GM23338 (cell line): ENCODE measurements around the gene DAPK2. TPM values are rescaled to one million over a fixed set of nuclear protein-coding genes. Genes with fewer than 3 reads are reported as not detected.

Experiments
- ATAC-seq: fragments of 200-7000 bp; cut with Tn5 transposase; 3 replicates; pipeline ENCODE4 v1.9.1; 2020
- DNase-seq: peaks from one replicate; pipeline ENCODE4 v3.0.0-alpha.2; 2015; ENCODE audit warnings: low spot score
- H2AFZ ChIP-seq: fragments of 200-600 bp; sonication (generic); 2 replicates; pipeline ENCODE4 v1.8.0; 2016; ENCODE audit warnings: antibody characterized with exemption, mild to moderate bottlenecking, moderate library complexity
- H3F3A ChIP-seq: fragments of 200-600 bp; sonication (generic); replicated peaks from 2 replicates; pipeline ENCODE4 v1.8.0; 2017; ENCODE audit warnings: antibody characterized with exemption, mixed run types, low read depth
- H3K27ac ChIP-seq: fragments of 200-600 bp; sonication (generic); 2 replicates; pipeline ENCODE4 v1.6.1; 2016; ENCODE audit warnings: low read depth
- H3K27me3 ChIP-seq: fragments of 200-600 bp; sonication (generic); 2 replicates; pipeline ENCODE4 v1.8.0; 2016; ENCODE audit warnings: mild to moderate bottlenecking, mixed run types, moderate library complexity; ENCODE audit not compliant: insufficient read depth
- H3K36me3 ChIP-seq: fragments of 200-600 bp; sonication (generic); 2 replicates; pipeline ENCODE4 v1.8.0; 2016; ENCODE audit warnings: mild to moderate bottlenecking; ENCODE audit not compliant: insufficient read depth
- H3K4me1 ChIP-seq: fragments of 200-600 bp; sonication (generic); 2 replicates; pipeline ENCODE4 v1.8.0; 2016; ENCODE audit warnings: mild to moderate bottlenecking, moderate library complexity; ENCODE audit not compliant: insufficient read depth
- H3K4me2 ChIP-seq: fragments of 200-600 bp; sonication (generic); 2 replicates; pipeline ENCODE4 v1.7.1; 2017; ENCODE audit warnings: mixed run types
- H3K4me3 ChIP-seq: fragments of 200-600 bp; sonication (generic); 2 replicates; pipeline ENCODE4 v1.6.1; 2016; ENCODE audit warnings: mixed run types
- H3K79me2 ChIP-seq: fragments of 200-600 bp; sonication (generic); replicated peaks from 2 replicates; pipeline ENCODE4 v1.8.0; 2017; ENCODE audit warnings: mild to moderate bottlenecking; ENCODE audit not compliant: insufficient read depth
- H3K9me2 ChIP-seq: fragments of 200-600 bp; sonication (generic); 2 replicates; pipeline ENCODE4 v1.8.0; 2017; ENCODE audit not compliant: insufficient read depth
- H4K20me1 ChIP-seq: fragments of 200-600 bp; sonication (generic); replicated peaks from 2 replicates; pipeline ENCODE4 v1.8.0; 2017; ENCODE audit warnings: mild to moderate bottlenecking; ENCODE audit not compliant: insufficient read depth
- H3K27ac Mint-ChIP-seq: 2 replicates; pipeline ENCODE4 v1.8.0; 2020; ENCODE audit warnings: inconsistent platforms, mild to moderate bottlenecking, moderate library complexity, mixed read lengths
- H3K27me3 Mint-ChIP-seq: 3 replicates; pipeline ENCODE4 v1.8.0; 2022; ENCODE audit warnings: low read depth, mild to moderate bottlenecking, moderate library complexity, mixed read lengths, inconsistent platforms; ENCODE audit not compliant: insufficient read depth, poor library complexity
- H3K36me3 Mint-ChIP-seq: 3 replicates; pipeline ENCODE4 v1.8.0; 2021; ENCODE audit warnings: low read depth, mild to moderate bottlenecking, inconsistent platforms, moderate library complexity, mixed read lengths
- H3K4me1 Mint-ChIP-seq: 3 replicates; pipeline ENCODE4 v1.8.0; 2020; ENCODE audit warnings: mild to moderate bottlenecking, inconsistent platforms, mixed read lengths
- H3K4me3 Mint-ChIP-seq: 3 replicates; pipeline ENCODE4 v1.8.0; 2021; ENCODE audit warnings: moderate library complexity, mild to moderate bottlenecking, inconsistent platforms, mixed read lengths
- H3K9me3 Mint-ChIP-seq: 3 replicates; pipeline ENCODE4 v1.8.0; 2020; ENCODE audit warnings: moderate library complexity, mild to moderate bottlenecking, inconsistent platforms, mixed read lengths
- CREB1 ChIP-seq: fragments of 250-450 bp; sonication (Bioruptor Pico); IDR thresholded peaks from 2 replicates; pipeline ENCODE4 v1.5.0; 2020; ENCODE audit warnings: low read depth, mild to moderate bottlenecking, moderate library complexity
- CTCF ChIP-seq, 2 experiments: fragments of 200-600 bp in 1 of 2; sonication (generic) in 1 of 2; conservative IDR thresholded peaks; 2 replicates each; pipeline versions ENCODE4 v1.5.1 to v1.6.1; 2016 to 2017; ENCODE audit warnings: antibody characterized with exemption in 2 of 2, low read depth in 2 of 2, mild to moderate bottlenecking in 2 of 2, moderate library complexity in 1 of 2
- ETS1 ChIP-seq: IDR thresholded peaks from 2 replicates; pipeline ENCODE4 v1.6.1; 2016; ENCODE audit warnings: antibody characterized with exemption
- EZH2 ChIP-seq: fragments of 200-600 bp; sonication (generic); IDR thresholded peaks from one replicate; pipeline ENCODE4 v1.8.0; 2017; ENCODE audit warnings: antibody characterized with exemption, mild to moderate bottlenecking, low read depth; ENCODE audit not compliant: unreplicated experiment
- EZH2phosphoT487 ChIP-seq: fragments of 200-600 bp; sonication (generic); IDR thresholded peaks from one replicate; pipeline ENCODE4 v1.8.1; 2018; ENCODE audit warnings: antibody characterized with exemption; ENCODE audit not compliant: unreplicated experiment
- JUNB ChIP-seq: IDR thresholded peaks from one replicate; pipeline ENCODE4 v1.6.1; 2016; ENCODE audit warnings: antibody characterized with exemption; ENCODE audit not compliant: unreplicated experiment
- NANOG ChIP-seq: IDR thresholded peaks from 2 replicates; pipeline ENCODE4 v1.6.1; 2016; ENCODE audit warnings: antibody characterized with exemption, borderline replicate concordance
- POLR2AphosphoS5 ChIP-seq: IDR thresholded peaks from 2 replicates; pipeline ENCODE4 v1.6.1; 2016; ENCODE audit warnings: antibody characterized with exemption, low read depth
- REST ChIP-seq: IDR thresholded peaks from one replicate; pipeline ENCODE4 v1.6.1; 2018; ENCODE audit warnings: antibody characterized with exemption; ENCODE audit not compliant: unreplicated experiment
- STAT1 ChIP-seq: IDR thresholded peaks from one replicate; pipeline ENCODE4 v1.6.1; 2016; ENCODE audit warnings: antibody characterized with exemption; ENCODE audit not compliant: unreplicated experiment
- ZNF114 ChIP-seq: fragments of 250-450 bp; sonication (Bioruptor Pico); IDR thresholded peaks from 2 replicates; pipeline ENCODE4 v1.5.0; 2020; ENCODE audit warnings: mild to moderate bottlenecking, moderate library complexity
- ZNF331 ChIP-seq: fragments of 250-450 bp; sonication (Bioruptor Pico); IDR thresholded peaks from 2 replicates; pipeline ENCODE4 v1.5.0; 2020; ENCODE audit warnings: low read depth, mild to moderate bottlenecking, moderate library complexity
- ZNF462 ChIP-seq: fragments of 250-450 bp; sonication (Bioruptor Pico); IDR thresholded peaks from 2 replicates; pipeline ENCODE4 v1.5.0; 2020; ENCODE audit warnings: mild to moderate bottlenecking, moderate library complexity
- polyA plus RNA-seq: library from polyadenylated mRNA; unstranded; fragments of >200 nt; fragmentation: Nextera tagmentation; extraction: Ambion mirVana; gene quantifications from 2 replicates; pipeline ENCODE4 v1.2.1, GENCODE V29; 2016
- total RNA-seq: library from RNA; depleted of rRNA; stranded (reverse); fragments of >200 nt; shearing (Covaris generic); gene quantifications from 2 replicates; pipeline ENCODE4 v1.2.3, GENCODE V29; 2014

The DAPK2 gene
- total and polyA plus RNA-seq, 2 experiments from 2014 or later = 1.6 to 3.1 TPM

GRCh38 chr15:63887630-63888029 lies 158.7 kb downstream of the DAPK2 start:
- no peak for DNase-seq

More at GRCh38 chr15:63887630-63888029, 158.7 kb downstream of the DAPK2 start:
- Mint-ChIP-seq H3K4me3 (no peak overlapping the region), H3K27me3 (no peaks in the 10 kb centered on the region), H3K4me1 (no peaks in the 10 kb centered on the region), H3K27ac (no peak overlapping the region), H3K9me3 (no peaks in the 10 kb centered on the region), H3K36me3 (no peaks in the 10 kb centered on the region)
- Histone ChIP-seq H3K27me3 (no peaks in the 10 kb centered on the region), H4K20me1 (no peaks in the 10 kb centered on the region), H3K4me2 (no peak overlapping the region), H3F3A (no peaks in the 10 kb centered on the region), H2AFZ (no peak overlapping the region), H3K36me3 (no peaks in the 10 kb centered on the region), H3K4me1 (no peaks in the 10 kb centered on the region), H3K27ac (no peak overlapping the region), H3K9me2 (no peaks in the 10 kb centered on the region), H3K4me3 (no peak overlapping the region), H3K79me2 (no peaks in the 10 kb centered on the region)
- no peak for ATAC-seq
- TF ChIP-seq POLR2AphosphoS5 = no peak
- TF ChIP-seq JUNB = no peak
- TF ChIP-seq EZH2phosphoT487 = no peak
- no peak for TF ChIP-seq REST
- no peak for TF ChIP-seq EZH2
- no peak for TF ChIP-seq STAT1
- TF ChIP-seq ZNF462 (CRISPR knock-in tag) = no peak
- TF ChIP-seq ETS1 = no peak
- TF ChIP-seq CTCF (conservative IDR thresholded peaks at IDR 0.05; ENCODE audit: low read depth in 2 of 2) = no peak
- TF ChIP-seq ZNF331 (CRISPR knock-in tag) = no peak
- TF ChIP-seq ZNF114 (CRISPR knock-in tag) = no peak
- TF ChIP-seq NANOG = no peak
- no peak for TF ChIP-seq CREB1 (CRISPR knock-in tag)
